Spleen (tissue), 7 donors: Measurements from ENCODE around the gene ARHGAP45.

ENCODE experiments used
- POLR2A ChIP-seq, 3 donors: fragments of 450-650 bp; IDR thresholded peaks; one replicate each; pipeline ENCODE4 v1.5.1; 2017; ENCODE audit warnings: antibody characterized with exemption in 3 of 3, mild to moderate bottlenecking in 1 of 3
- TF ChIP-seq, protein P1 (sequence below), 11 experiments: fragments of 200-600 bp in 7 of 11; fragments of 450-650 bp in 4 of 11; sonication (generic) in 4 of 11; IDR thresholded peaks in 8 of 11; conservative IDR thresholded peaks in 3 of 11; 1 replicate in 7 of 11; 2 replicates in 4 of 11; pipeline versions ENCODE4 v1.4.0 to v1.8.0; 2016 to 2021; ENCODE audit warnings: antibody characterized with exemption in 11 of 11, inconsistent platforms in 4 of 11, mild to moderate bottlenecking in 1 of 11
- donor health status: DM: no; HTN: no; CAD: no; lungs with moderate emphysema.
- donor health status: DM: no; HTN: no; CAD: no.
- donor health status: DM: no; HTN: no; CAD: no.

- TF ChIP-seq, protein P1, sequence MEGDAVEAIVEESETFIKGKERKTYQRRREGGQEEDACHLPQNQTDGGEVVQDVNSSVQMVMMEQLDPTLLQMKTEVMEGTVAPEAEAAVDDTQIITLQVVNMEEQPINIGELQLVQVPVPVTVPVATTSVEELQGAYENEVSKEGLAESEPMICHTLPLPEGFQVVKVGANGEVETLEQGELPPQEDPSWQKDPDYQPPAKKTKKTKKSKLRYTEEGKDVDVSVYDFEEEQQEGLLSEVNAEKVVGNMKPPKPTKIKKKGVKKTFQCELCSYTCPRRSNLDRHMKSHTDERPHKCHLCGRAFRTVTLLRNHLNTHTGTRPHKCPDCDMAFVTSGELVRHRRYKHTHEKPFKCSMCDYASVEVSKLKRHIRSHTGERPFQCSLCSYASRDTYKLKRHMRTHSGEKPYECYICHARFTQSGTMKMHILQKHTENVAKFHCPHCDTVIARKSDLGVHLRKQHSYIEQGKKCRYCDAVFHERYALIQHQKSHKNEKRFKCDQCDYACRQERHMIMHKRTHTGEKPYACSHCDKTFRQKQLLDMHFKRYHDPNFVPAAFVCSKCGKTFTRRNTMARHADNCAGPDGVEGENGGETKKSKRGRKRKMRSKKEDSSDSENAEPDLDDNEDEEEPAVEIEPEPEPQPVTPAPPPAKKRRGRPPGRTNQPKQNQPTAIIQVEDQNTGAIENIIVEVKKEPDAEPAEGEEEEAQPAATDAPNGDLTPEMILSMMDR (IDR thresholded peaks at IDR 0.05 in 8 of 11, conservative IDR thresholded peaks at IDR 0.05 in 3 of 11): no peak
- TF ChIP-seq POLR2A (IDR thresholded peaks at IDR 0.05): no peak
Measured at GRCh38 chr19:1065606-1066109, 1.3 kb upstream of the ARHGAP45 start.
